ENCODE data around the gene GFOD1. TPM values are rescaled to one million over a fixed set of nuclear protein-coding genes. Genes with fewer than 3 reads are reported as not detected.

GFOD1 gene
- total and polyA plus RNA-seq, 10 of the 15 experiments (the other 5 are each of a cell fraction or from before 2014, with no cell fraction given), result 6.5 to 41.4 (median 16.0) TPM

DNA sequence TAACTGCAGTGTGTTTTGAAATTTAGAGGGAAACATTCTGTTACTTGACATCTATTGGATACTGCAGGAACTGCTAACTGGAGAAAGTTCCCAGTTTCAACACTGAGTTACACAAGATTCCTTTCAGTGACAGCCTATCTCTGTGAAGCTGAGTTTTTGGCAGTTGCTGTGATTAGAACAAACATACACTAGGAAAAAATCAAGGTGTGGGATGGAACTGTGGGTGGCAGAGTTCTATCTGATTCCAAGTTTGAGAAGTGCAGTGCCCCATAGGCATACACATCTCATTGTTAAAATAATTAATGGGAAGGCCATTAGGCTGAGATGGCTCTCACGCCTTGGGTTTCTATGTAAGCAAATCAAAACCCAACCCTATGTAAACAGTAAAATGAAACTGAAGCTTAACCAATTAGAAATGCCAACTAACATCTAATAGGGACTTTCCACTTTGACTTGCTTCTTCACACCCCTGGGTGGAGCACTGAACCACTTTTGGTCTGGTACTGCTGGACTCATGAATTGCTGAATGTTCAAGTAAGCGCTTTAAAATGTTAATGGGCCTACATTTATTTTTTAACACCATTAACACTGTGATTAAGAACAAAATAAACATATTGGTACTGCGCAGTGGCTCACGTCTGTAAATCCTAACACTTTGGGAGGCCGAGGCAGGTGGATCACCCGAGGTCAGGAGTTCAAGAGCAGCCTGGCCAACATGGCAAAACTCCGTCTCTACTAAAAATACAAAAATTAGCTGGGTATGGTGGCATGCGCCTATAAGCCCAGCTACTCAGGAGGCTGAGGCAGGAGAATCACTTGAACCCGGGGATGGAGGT, 103.9 kb downstream of the GFOD1 start (continued):
- no peak for TF ChIP-seq POLR2AphosphoS5 (IDR thresholded peaks at IDR 0.05; ENCODE audit: low read length)
- TF ChIP-seq TBL1XR1 (IDR thresholded peaks at IDR 0.05; ENCODE audit: low read depth, low read length), result no peak
- TF ChIP-seq GATAD2B (conservative IDR thresholded peaks at IDR 0.05; ENCODE audit: low read depth), result no peak
- no peak for TF ChIP-seq ATF3 (IDR thresholded peaks at IDR 0.05; ENCODE audit: borderline replicate concordance, extremely low read depth, low read depth, low read length)
- TF ChIP-seq ZNF207 (IDR thresholded peaks at IDR 0.05; ENCODE audit: borderline replicate concordance), result 0 out of 2 replicates have a peak, but pooled peaks have one; percentile 33
- TF ChIP-seq MLLT1 (IDR thresholded peaks at IDR 0.05), result 0 out of 2 replicates have a peak, but pooled peaks have one; percentile 34
- no peak for TF ChIP-seq MEF2B (IDR thresholded peaks at IDR 0.05; ENCODE audit: partially characterized antibody, poor library complexity, severe bottlenecking)
- TF ChIP-seq YBX1 (IDR thresholded peaks at IDR 0.05), result no peak
- TF ChIP-seq CEBPZ (IDR thresholded peaks at IDR 0.05; ENCODE audit: low read depth, low read length), result no peak
- TF ChIP-seq ATF2 (IDR thresholded peaks at IDR 0.05; ENCODE audit: low read length), result no peak
- TF ChIP-seq ZNF24 (IDR thresholded peaks at IDR 0.05), result no peak
- TF ChIP-seq MYC (IDR thresholded peaks at IDR 0.05; ENCODE audit: insufficient read depth, insufficient read length, insufficient replicate concordance, low read length, severe bottlenecking), result no peak
- no peak for TF ChIP-seq PBX3 (IDR thresholded peaks at IDR 0.05; ENCODE audit: insufficient replicate concordance, low read depth, low read length)
- TF ChIP-seq, protein P1, sequence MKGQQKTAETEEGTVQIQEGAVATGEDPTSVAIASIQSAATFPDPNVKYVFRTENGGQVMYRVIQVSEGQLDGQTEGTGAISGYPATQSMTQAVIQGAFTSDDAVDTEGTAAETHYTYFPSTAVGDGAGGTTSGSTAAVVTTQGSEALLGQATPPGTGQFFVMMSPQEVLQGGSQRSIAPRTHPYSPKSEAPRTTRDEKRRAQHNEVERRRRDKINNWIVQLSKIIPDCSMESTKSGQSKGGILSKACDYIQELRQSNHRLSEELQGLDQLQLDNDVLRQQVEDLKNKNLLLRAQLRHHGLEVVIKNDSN (IDR thresholded peaks at IDR 0.05; ENCODE audit: borderline replicate concordance, extremely low read length, insufficient read depth, low read depth, low read length), result no peak
- no peak for TF ChIP-seq SUZ12 (IDR thresholded peaks at IDR 0.05; ENCODE audit: unreplicated experiment)
- no peak for TF ChIP-seq TAF1 (IDR thresholded peaks at IDR 0.05; ENCODE audit: borderline replicate concordance, low read depth, low read length)
- 0 out of 2 replicates have a peak, but pooled peaks have one; percentile 46 for TF ChIP-seq MTA3 (IDR thresholded peaks at IDR 0.05; ENCODE audit: borderline replicate concordance, low read length)
- TF ChIP-seq ATF7 (IDR thresholded peaks at IDR 0.05; ENCODE audit: low read depth), result peak; percentile 73; the same call in 1 of the 2 replicates
- TF ChIP-seq ZNF217 (IDR thresholded peaks at IDR 0.05), result 0 out of 2 replicates have a peak, but pooled peaks have one; percentile 47
- peak; percentile 68; the same call in 1 of the 2 replicates for TF ChIP-seq NBN (IDR thresholded peaks at IDR 0.05)

Data from GM12878 (cell line).